Progenitor cell of endocrine pancreas (in vitro differentiated cells): Measurements from ENCODE around the gene SLC25A41. TPM values are rescaled to one million over a fixed set of nuclear protein-coding genes. Genes with fewer than 3 reads are reported as not detected.

Experiments used
- DNase-seq: peaks from one replicate; pipeline ENCODE4 v3.0.0; 2021; ENCODE audit warnings: low spot score; ENCODE audit not compliant: unreplicated experiment
- H3K27ac Mint-ChIP-seq: 2 replicates; pipeline ENCODE4 v1.8.0; 2021; ENCODE audit warnings: mild to moderate bottlenecking, moderate library complexity, mixed read lengths
- H3K27me3 Mint-ChIP-seq: 2 replicates; pipeline ENCODE4 v1.8.0; 2021; ENCODE audit warnings: mixed read lengths
- H3K36me3 Mint-ChIP-seq: 2 replicates; pipeline ENCODE4 v1.8.0; 2022; ENCODE audit warnings: mixed read lengths; ENCODE audit not compliant: insufficient read depth
- H3K4me1 Mint-ChIP-seq: 2 replicates; pipeline ENCODE4 v1.8.0; 2021; ENCODE audit warnings: low read depth, mixed read lengths
- H3K4me3 Mint-ChIP-seq: 2 replicates; pipeline ENCODE4 v1.8.0; 2021; ENCODE audit warnings: low read depth, mild to moderate bottlenecking, moderate library complexity, mixed read lengths
- H3K9me3 Mint-ChIP-seq: 2 replicates; pipeline ENCODE4 v1.8.0; 2021; ENCODE audit warnings: low read depth, mixed read lengths
- total RNA-seq: library from RNA; stranded (reverse); gene quantifications from 2 replicates; pipeline ENCODE4 v1.2.1, GENCODE V29; 2021
- TF ChIP-seq, protein P1 (sequence below): fragments of 200-600 bp; sonication (generic); IDR thresholded peaks from one replicate; pipeline ENCODE4 v1.5.0; 2021; ENCODE audit warnings: antibody characterized with exemption, mild to moderate bottlenecking; ENCODE audit not compliant: unreplicated experiment

Gene SLC25A41
- total RNA-seq, 1 donor from 2014 or later: 1.4 TPM

DNA sequence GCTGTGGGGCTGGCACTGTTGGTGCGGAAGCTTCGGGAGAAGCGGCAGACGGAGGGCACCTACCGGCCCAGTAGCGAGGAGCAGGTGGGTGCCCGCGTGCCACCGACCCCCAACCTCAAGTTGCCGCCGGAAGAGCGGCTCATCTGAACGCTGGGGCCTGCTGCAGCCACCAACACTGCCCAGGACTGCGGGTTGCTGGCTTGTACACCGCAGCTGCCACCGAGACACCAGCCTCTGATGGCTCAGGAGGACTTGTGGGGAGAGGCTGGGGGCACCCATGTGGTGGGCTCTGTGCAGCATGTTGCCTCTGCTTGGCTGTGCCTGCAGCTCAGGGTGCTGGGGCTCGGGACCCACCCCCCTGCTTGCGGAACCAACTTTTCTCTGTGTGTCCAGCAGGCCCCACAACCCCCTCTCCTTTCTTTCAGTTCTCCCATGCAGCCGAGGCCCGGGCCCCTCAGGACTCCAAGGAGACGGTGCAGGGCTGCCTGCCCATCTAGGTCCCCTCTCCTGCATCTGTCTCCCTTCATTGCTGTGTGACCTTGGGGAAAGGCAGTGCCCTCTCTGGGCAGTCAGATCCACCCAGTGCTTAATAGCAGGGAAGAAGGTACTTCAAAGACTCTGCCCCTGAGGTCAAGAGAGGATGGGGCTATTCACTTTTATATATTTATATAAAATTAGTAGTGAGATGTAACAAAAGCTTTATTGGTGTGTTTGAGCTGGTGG is 33.1 kb upstream of the SLC25A41 start:
- H3K4me3 Mint-ChIP-seq: peak overlapping the region; percentile 45
- TF ChIP-seq, protein P1, sequence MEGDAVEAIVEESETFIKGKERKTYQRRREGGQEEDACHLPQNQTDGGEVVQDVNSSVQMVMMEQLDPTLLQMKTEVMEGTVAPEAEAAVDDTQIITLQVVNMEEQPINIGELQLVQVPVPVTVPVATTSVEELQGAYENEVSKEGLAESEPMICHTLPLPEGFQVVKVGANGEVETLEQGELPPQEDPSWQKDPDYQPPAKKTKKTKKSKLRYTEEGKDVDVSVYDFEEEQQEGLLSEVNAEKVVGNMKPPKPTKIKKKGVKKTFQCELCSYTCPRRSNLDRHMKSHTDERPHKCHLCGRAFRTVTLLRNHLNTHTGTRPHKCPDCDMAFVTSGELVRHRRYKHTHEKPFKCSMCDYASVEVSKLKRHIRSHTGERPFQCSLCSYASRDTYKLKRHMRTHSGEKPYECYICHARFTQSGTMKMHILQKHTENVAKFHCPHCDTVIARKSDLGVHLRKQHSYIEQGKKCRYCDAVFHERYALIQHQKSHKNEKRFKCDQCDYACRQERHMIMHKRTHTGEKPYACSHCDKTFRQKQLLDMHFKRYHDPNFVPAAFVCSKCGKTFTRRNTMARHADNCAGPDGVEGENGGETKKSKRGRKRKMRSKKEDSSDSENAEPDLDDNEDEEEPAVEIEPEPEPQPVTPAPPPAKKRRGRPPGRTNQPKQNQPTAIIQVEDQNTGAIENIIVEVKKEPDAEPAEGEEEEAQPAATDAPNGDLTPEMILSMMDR: no peak
- peaks cover 13% of the 10 kb centered on the region for H3K36me3 Mint-ChIP-seq
- H3K4me1 Mint-ChIP-seq: peaks cover 22% of the 10 kb centered on the region
- no peaks in the 10 kb centered on the region for H3K9me3 Mint-ChIP-seq
- H3K27me3 Mint-ChIP-seq: no peaks in the 10 kb centered on the region
- no peak overlapping the region for H3K27ac Mint-ChIP-seq
- DNase-seq: no peak

DNA sequence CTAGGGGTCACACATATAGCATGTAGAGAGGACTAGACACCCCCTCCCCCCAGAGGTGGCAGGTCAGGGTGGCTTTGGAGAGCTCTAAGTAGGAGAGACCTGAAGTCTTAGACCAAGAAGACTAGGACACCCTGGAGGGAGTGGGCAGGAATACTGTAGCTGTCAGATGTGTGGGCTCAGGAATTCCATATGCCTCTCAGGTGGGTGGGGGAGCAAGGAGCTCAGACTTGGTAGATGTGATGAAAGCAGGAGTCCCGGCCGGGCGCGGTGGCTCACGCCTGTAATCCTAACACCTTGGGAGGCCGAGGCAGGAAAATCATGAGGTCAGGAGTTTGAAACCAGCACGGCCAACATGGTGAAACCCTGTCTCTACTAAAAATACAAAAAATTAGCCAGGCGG is 32.1 kb upstream of the SLC25A41 start:
- H3K9me3 Mint-ChIP-seq: no peaks in the 10 kb centered on the region
- no peak for DNase-seq
- H3K4me1 Mint-ChIP-seq: peaks cover 22% of the 10 kb centered on the region
- H3K4me3 Mint-ChIP-seq: peak overlapping the region; percentile 87
- TF ChIP-seq, protein P1: no peak
- H3K27me3 Mint-ChIP-seq: no peaks in the 10 kb centered on the region
- peaks cover 13% of the 10 kb centered on the region for H3K36me3 Mint-ChIP-seq
- peak overlapping the region; percentile 97 for H3K27ac Mint-ChIP-seq

DNA sequence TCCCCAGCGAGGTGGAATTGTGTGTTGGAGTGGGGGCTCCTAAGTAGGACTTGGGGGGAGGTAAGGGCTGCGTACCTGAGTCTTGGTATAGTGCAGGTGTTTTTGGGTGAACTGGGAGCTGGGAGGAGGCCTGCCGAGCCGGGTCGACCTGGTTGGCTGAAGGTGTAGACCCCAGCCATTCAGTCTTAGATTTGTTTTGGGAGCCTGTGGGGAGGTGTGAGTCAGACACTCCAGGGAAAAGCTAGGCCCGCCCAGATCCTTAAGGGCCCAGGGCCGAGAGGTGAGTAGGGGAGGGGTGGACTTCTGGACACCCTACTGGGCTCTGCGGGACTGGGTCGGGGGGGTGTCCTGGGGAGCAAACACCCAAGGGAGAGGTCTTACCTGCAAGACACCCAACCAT is 31.4 kb upstream of the SLC25A41 start:
- TF ChIP-seq, protein P1: no peak
- Mint-ChIP-seq H3K4me1 (peaks cover 20% of the 10 kb centered on the region), H3K27ac (peak overlapping the region; percentile 97), H3K27me3 (no peaks in the 10 kb centered on the region), H3K36me3 (peaks cover 11% of the 10 kb centered on the region), H3K9me3 (no peaks in the 10 kb centered on the region), H3K4me3 (peak overlapping the region; percentile 87)
- DNase-seq: no peak

DNA sequence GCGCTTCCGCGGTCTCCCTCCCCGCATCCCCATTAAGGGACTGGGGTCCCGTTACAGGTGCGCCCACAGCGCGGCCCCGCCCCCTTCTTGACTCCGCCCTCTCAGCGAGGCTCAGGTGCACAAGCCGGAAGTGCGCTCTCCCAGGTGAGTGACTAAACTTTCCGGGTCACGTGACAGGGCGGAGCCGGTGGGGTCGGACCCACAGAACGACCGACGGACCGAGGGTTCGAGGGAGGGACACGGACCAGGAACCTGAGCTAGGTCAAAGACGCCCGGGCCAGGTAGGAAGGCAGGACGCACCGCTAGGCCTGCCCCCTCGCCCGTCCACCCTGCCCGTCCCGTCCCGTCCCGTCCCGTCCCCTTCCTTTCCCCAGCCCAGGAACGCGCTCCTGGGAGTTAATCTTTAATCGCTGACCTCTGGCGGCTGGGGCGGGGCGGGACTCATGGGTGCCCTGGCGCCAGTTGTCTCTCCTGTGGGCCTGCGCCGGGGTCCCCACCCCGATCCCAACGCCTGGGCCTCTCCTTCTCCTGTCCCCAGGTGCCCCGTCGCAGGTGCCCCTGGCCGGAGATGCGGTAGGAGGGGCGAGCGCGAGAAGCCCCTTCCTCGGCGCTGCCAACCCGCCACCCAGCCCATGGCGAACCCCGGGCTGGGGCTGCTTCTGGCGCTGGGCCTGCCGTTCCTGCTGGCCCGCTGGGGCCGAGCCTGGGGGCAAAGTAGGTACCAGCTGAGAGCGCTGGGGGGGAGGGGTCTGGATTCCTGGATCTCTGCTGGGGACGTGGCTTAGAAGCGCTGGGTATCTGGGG is 30.7 kb upstream of the SLC25A41 start, which contains the start of gene CRB3:
Gene CRB3, plus strand, starts transcription at position 202 of the 804 bp plus-strand sequence. Its CDS starts 431 bp downstream, at position 633.
- Mint-ChIP-seq H3K36me3 (peaks cover 11% of the 10 kb centered on the region), H3K4me3 (peak within 1 kb of the TSS; percentile 87), H3K9me3 (no peaks in the 10 kb centered on the region), H3K27me3 (no peaks in the 10 kb centered on the region), H3K27ac (peak within 1 kb of the TSS; percentile 97), H3K4me1 (peaks cover 17% of the 10 kb centered on the region)
- peak; percentile 97 for DNase-seq
- TF ChIP-seq, protein P1: no peak

DNA sequence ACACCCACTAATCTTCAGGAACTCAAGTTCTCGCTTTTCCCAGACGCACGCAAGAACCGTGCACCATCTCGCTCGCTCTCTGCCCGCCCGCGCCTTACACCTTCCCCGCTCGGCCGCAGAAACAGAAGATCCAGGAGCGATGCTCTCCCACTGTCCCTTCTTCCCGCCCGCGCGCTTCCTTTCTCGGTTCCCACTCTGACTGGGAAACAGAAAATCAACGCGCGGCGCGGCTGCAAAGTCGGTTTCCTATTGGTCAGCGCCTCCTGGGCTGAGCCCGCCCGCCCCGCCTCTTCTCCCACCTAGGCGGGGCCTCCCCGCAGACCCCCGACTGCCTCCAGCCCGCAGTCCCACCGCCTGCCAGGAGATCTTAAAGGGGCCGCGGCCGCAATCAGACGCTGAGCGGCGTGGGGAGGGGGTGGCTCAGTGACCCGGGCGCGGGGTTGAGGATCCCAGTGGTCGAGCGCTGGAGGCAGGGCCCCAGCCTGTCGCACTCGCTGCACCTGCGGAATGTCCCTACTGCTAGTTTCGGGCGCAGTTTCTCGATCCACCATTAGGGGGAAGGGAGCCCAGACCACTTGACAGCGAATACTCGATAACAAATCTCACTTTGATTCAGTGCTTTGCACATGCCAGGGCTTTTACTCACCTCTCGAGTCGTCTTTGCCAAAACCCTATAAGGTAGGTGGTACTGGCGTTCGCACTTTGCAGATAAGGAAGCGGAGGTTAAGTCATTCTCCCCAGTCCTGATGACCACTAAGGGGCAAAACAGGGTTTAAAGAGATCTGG is 26.7 kb upstream of the SLC25A41 start:
- DNase-seq: peak; percentile 92
- H3K4me1 Mint-ChIP-seq: peaks cover 18% of the 10 kb centered on the region
- H3K27me3 Mint-ChIP-seq: no peaks in the 10 kb centered on the region
- TF ChIP-seq, protein P1: peak; percentile 68
- H3K27ac Mint-ChIP-seq: peak overlapping the region; percentile 96
- H3K4me3 Mint-ChIP-seq: peak overlapping the region; percentile 88
- no peaks in the 10 kb centered on the region for H3K9me3 Mint-ChIP-seq
- H3K36me3 Mint-ChIP-seq: peaks cover 9% of the 10 kb centered on the region
